ENCODE measurements around the gene DNAI2.
A peak's percentile ranks its signal among the peaks of the same experiment; 100 is the strongest.
"Not testable (repeated sequence)": the region's sequence is repeated elsewhere in the genome, so short reads cannot be mapped to it uniquely, and the experiment has no call there.

The DNAI2 gene

GRCh38 chr17:74274709-74275340, 791 bp downstream of the DNAI2 start:
- no peak for DNase-seq (ENCODE audit: low read depth)

GRCh38 chr17:74276051-74276476, 2.0 kb downstream of the DNAI2 start:
- DNase-seq (ENCODE audit: low read depth) = no peak

- peak; percentile 57 for DNase-seq (ENCODE audit: low read depth)
Observed at GRCh38 chr17:74276541-74277009, 2.5 kb downstream of the DNAI2 start.

GRCh38 chr17:74277935-74278334, 3.9 kb downstream of the DNAI2 start:
- DNase-seq (ENCODE audit: low read depth) = no peak

- not testable (repeated sequence) for DNase-seq (ENCODE audit: low read depth)
Observed at GRCh38 chr17:74279617-74280016, 5.6 kb downstream of the DNAI2 start.

GRCh38 chr17:74280093-74280513, 6.1 kb downstream of the DNAI2 start:
- DNase-seq (ENCODE audit: low read depth) = no peak

- DNase-seq (ENCODE audit: low read depth) = no peak
Observed at GRCh38 chr17:74281799-74282198, 7.8 kb downstream of the DNAI2 start.

- DNase-seq (ENCODE audit: low read depth) = not testable (repeated sequence)
Observed at GRCh38 chr17:74282274-74282586, 8.2 kb downstream of the DNAI2 start.

- DNase-seq (ENCODE audit: low read depth) = no peak
Observed at GRCh38 chr17:74282587-74283370, 8.7 kb downstream of the DNAI2 start.

- no peak for DNase-seq (ENCODE audit: low read depth)
Observed at GRCh38 chr17:74283371-74283673, 9.3 kb downstream of the DNAI2 start.

- DNase-seq (ENCODE audit: low read depth) = no peak
Observed at GRCh38 chr17:74287031-74287602, 13.1 kb downstream of the DNAI2 start.

GRCh38 chr17:74288785-74289184, 14.8 kb downstream of the DNAI2 start:
- no peak for DNase-seq (ENCODE audit: low read depth)

- no peak for DNase-seq (ENCODE audit: low read depth)
Observed at GRCh38 chr17:74289688-74290087, 15.7 kb downstream of the DNAI2 start.

- DNase-seq (ENCODE audit: low read depth) = no peak
Observed at GRCh38 chr17:74290340-74290739, 16.3 kb downstream of the DNAI2 start.

- no peak for DNase-seq (ENCODE audit: low read depth)
Observed at GRCh38 chr17:74292495-74292894, 18.5 kb downstream of the DNAI2 start.

GRCh38 chr17:74295625-74296547, 21.9 kb downstream of the DNAI2 start:
- no peak for DNase-seq (ENCODE audit: low read depth)

- DNase-seq (ENCODE audit: low read depth) = peak; percentile 43
Observed at GRCh38 chr17:74296548-74296936, 22.5 kb downstream of the DNAI2 start.

- no peak for DNase-seq (ENCODE audit: low read depth)
Observed at GRCh38 chr17:74297941-74298340, 23.9 kb downstream of the DNAI2 start.

- DNase-seq (ENCODE audit: low read depth) = no peak
Observed at GRCh38 chr17:74298778-74299177, 24.7 kb downstream of the DNAI2 start.

GRCh38 chr17:74299226-74300009, 25.4 kb downstream of the DNAI2 start:
- no peak for DNase-seq (ENCODE audit: low read depth)

- no peak for DNase-seq (ENCODE audit: low read depth)
Observed at GRCh38 chr17:74303305-74303704, 29.3 kb downstream of the DNAI2 start.

GRCh38 chr17:74304184-74304583, 30.1 kb downstream of the DNAI2 start:
- DNase-seq (ENCODE audit: low read depth) = no peak
